AG10803 (cell line): ENCODE results near the gene PRICKLE2.

Experiments used
- DNase-seq: peaks from one replicate; pipeline ENCODE4 v3.0.0; 2010; ENCODE audit warnings: low read depth
- H3K4me3 ChIP-seq: 2 replicates; pipeline ENCODE4 v1.5.1; 2011; ENCODE audit warnings: mild to moderate bottlenecking, low read length, control low read depth
- TF ChIP-seq, protein P1 (sequence below): conservative IDR thresholded peaks from 2 replicates; pipeline ENCODE4 v1.5.1; 2011; ENCODE audit warnings: mild to moderate bottlenecking, low read length, control low read depth, inconsistent platforms

Gene PRICKLE2

DNA sequence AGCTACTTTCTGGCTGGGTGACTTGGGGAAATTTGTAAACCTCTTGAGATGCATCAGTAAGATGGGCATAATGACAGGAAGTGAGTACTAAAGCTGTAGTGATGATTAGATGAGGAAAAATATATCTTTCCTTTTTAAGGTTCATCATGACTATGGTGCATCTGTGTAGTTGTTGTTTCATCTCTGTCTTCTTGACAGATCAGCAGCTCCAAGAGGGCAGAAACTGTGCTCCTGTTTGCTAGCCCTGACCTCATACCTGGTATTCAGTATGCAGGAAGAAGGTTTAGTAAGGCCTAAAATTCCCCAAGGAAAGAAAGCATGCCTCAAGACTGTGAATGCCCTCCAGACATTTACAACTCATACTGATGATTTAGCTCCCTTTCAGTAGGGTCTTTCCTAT lies 119.5 kb downstream of the PRICKLE2 start:
- no peak for DNase-seq
- TF ChIP-seq, protein P1, sequence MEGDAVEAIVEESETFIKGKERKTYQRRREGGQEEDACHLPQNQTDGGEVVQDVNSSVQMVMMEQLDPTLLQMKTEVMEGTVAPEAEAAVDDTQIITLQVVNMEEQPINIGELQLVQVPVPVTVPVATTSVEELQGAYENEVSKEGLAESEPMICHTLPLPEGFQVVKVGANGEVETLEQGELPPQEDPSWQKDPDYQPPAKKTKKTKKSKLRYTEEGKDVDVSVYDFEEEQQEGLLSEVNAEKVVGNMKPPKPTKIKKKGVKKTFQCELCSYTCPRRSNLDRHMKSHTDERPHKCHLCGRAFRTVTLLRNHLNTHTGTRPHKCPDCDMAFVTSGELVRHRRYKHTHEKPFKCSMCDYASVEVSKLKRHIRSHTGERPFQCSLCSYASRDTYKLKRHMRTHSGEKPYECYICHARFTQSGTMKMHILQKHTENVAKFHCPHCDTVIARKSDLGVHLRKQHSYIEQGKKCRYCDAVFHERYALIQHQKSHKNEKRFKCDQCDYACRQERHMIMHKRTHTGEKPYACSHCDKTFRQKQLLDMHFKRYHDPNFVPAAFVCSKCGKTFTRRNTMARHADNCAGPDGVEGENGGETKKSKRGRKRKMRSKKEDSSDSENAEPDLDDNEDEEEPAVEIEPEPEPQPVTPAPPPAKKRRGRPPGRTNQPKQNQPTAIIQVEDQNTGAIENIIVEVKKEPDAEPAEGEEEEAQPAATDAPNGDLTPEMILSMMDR, result no peak

DNA sequence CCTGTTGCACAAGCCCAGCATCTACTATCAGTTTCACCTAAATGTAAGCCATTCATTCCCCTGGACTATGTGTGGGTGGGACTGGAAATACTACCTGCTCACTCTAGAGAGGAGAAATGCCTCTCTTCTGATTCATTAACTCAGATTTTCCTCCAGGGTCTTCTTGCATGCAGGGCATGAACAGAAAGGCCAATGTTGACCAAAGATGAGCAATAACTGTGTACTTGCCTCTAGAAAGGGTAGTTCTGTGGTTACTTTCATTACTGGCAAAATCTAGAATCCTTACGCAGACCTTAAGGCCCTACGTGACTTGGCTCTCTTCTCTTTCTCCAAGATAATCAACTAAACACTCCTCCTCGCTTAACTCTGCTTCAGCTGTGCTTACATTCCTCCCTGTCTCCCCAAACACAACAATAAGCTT lies 120.6 kb downstream of the PRICKLE2 start:
- TF ChIP-seq, protein P1, result no peak
- no peak overlapping the region for H3K4me3 ChIP-seq

More for the DNA sequence above, 119.5 kb downstream of the PRICKLE2 start:
- H3K4me3 ChIP-seq, result no peak overlapping the region

DNA sequence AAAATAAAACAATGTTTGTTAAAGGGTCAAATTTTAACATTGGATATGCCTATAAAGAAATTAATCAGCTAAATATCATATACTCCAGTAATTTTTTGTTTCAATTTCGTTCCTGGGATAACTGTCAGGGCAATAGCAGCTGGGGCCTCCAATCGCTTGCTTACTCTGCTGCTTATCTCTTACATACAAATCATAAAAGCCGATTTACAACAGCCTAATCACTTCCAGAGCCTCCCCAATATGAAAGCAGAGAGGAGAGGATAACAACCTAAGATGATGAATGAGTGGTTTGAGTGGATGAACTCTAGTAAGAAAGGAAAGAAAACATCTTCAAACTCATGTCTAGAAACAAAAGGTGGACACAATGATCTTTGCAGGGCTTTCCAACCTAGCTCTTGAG lies 121.3 kb downstream of the PRICKLE2 start:
- TF ChIP-seq, protein P1, result no peak

More for the DNA sequence above, 120.6 kb downstream of the PRICKLE2 start:
- DNase-seq, result no peak

DNA sequence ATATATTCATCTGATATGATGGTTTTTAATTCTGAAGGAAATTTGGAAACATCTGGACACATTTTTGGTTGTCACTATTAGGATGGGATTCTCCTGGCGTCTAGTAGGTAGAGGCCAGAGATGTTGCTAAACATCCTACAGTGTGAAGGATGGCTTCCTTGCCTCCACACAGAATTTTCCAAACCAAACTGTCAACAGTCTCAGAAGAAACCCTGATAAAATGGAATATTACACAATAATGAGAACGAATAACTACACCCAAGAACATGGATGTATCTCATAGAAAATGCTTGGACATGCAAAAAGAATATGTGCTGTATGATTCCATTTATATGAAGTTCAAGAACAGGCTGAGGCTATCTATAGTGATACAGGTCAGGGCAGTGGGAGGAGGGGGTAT lies 122.1 kb downstream of the PRICKLE2 start:
- H3K4me3 ChIP-seq, result no peak overlapping the region
- no peak for DNase-seq
- TF ChIP-seq, protein P1, result no peak

More for the DNA sequence above, 121.3 kb downstream of the PRICKLE2 start:
- no peak for DNase-seq
- H3K4me3 ChIP-seq, result no peak overlapping the region

DNA sequence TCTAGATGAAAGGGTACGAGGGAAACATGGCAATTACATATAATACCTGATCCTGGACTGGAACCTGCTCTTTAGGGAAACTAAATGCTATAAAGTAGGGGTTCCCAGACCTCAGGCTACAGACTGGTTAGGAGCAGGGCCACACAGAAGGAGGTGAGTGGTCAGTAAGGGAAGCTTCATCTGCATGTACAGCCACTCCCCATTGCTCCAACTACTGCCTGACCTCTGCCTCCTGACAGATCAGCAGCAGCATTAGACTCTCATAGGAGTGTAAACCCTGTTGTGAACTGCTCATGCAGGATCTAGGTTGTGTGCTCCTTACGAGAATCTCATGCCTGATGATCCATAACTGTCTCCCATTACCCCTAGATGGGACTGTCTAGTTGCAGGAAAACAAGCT lies 123.1 kb downstream of the PRICKLE2 start:
- TF ChIP-seq, protein P1, result no peak
- H3K4me3 ChIP-seq, result no peak overlapping the region
- no peak for DNase-seq

DNA sequence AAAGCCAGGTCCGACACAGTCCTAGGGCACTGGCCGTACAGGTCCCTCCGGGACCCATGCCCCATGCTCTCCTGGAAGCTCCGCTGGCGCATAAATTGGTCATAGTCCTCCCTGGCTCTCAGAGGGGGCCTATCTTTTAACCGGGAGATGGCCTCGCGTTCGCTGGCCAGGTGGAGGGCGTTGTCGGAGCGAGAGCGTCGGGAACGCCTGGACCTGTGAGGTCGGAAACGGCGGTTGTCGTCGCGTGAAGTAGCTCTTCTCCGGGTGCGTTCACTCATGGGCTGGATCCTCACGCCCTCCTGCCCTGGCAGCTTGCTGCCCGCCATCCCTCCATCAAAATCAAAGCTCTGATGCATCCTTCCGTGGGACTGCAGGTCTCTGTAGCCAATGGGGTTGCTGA lies 126.0 kb downstream of the PRICKLE2 start:
- H3K4me3 ChIP-seq, result no peak overlapping the region
- no peak for DNase-seq
- TF ChIP-seq, protein P1, result no peak

DNA sequence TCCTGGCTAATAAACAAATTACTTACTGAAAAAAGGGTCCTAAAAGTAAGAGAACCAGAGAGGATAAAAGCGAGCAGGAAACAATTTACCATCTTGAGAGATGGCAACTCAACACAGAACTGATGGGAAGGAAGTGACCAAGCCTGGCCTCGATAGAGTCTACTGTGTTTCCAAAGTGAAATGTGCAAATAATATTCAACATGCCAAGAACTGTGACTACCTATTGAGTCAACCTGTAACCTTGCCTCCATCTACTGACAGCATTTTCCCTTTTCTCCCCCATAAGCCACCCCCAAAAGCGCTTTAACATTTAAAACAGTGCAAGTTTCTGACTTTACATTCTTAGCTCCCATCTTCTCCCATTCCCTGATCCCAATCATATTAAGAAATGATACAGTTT lies 126.6 kb downstream of the PRICKLE2 start:
- TF ChIP-seq, protein P1, result no peak
- DNase-seq, result no peak
- no peak overlapping the region for H3K4me3 ChIP-seq
